Peyer's patch (tissue), 4 donors: ENCODE data around the gene NBL1.

ENCODE experiments used
- POLR2A ChIP-seq, 2 donors: fragments of 450-650 bp; IDR thresholded peaks; one replicate each; pipeline ENCODE4 v1.5.1; 2017; ENCODE audit warnings: antibody characterized with exemption in 2 of 2, mild to moderate bottlenecking in 2 of 2, moderate library complexity in 2 of 2
- TF ChIP-seq, protein P1 (sequence below), 6 experiments: fragments of 450-650 bp in 4 of 6; fragments of 200-600 bp in 2 of 6; sonication (generic) in 1 of 6; IDR thresholded peaks; one replicate each; pipeline ENCODE4 v1.5.1; 2017 to 2019; ENCODE audit warnings: antibody characterized with exemption in 6 of 6, mild to moderate bottlenecking in 3 of 6, moderate library complexity in 1 of 6

- TF ChIP-seq, protein P1, sequence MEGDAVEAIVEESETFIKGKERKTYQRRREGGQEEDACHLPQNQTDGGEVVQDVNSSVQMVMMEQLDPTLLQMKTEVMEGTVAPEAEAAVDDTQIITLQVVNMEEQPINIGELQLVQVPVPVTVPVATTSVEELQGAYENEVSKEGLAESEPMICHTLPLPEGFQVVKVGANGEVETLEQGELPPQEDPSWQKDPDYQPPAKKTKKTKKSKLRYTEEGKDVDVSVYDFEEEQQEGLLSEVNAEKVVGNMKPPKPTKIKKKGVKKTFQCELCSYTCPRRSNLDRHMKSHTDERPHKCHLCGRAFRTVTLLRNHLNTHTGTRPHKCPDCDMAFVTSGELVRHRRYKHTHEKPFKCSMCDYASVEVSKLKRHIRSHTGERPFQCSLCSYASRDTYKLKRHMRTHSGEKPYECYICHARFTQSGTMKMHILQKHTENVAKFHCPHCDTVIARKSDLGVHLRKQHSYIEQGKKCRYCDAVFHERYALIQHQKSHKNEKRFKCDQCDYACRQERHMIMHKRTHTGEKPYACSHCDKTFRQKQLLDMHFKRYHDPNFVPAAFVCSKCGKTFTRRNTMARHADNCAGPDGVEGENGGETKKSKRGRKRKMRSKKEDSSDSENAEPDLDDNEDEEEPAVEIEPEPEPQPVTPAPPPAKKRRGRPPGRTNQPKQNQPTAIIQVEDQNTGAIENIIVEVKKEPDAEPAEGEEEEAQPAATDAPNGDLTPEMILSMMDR (IDR thresholded peaks at IDR 0.05), result no peak
- TF ChIP-seq POLR2A (IDR thresholded peaks at IDR 0.05), result no peak
Measured at GRCh38 chr1:19703280-19703679, 59.2 kb downstream of the NBL1 start.
